ENCODE data around the gene PROP1. TPM values are rescaled to one million over a fixed set of nuclear protein-coding genes. Genes with fewer than 3 reads are reported as not detected.

PROP1 gene
- total RNA-seq, 3 donors from 2014 or later (not counting 1 experiment from before 2014, with no cell fraction given), result not detected

- no peaks in the 10 kb centered on the region for H3K4me1 Mint-ChIP-seq
- TF ChIP-seq CTCF (IDR thresholded peaks at IDR 0.05), result no peak
- H3K27ac ChIP-seq (ENCODE audit: low read length), result no peak overlapping the region
- H3K27me3 Mint-ChIP-seq (ENCODE audit: low read depth in 2 of 2), result no peaks in the 10 kb centered on the region
- 95% methylated on average over 12 of the region's 12 CpGs for WGBS (ENCODE audit: insufficient coverage)
- H3K27me3 ChIP-seq (ENCODE audit: control insufficient read depth, insufficient read depth, low read length), result no peaks in the 10 kb centered on the region
- no peaks in the 10 kb centered on the region for H3K36me3 ChIP-seq (ENCODE audit: control insufficient read depth, insufficient read depth, low read length)
- intact Hi-C loops (cut with micrococcal nuclease), result no loop called here
- no peaks in the 10 kb centered on the region for H3K9me3 Mint-ChIP-seq
- ATAC-seq (no peak), DNase-seq (no peak)
- no peaks in the 10 kb centered on the region for H3K9me3 ChIP-seq (ENCODE audit: control insufficient read depth, insufficient read depth, low read length)
- no peak overlapping the region for H3K4me3 Mint-ChIP-seq
- no peaks in the 10 kb centered on the region for H3K36me3 Mint-ChIP-seq
- no peaks in the 10 kb centered on the region for H3K4me1 ChIP-seq (ENCODE audit: control insufficient read depth, insufficient read depth, low read length)
- H3K4me3 ChIP-seq (ENCODE audit: low read length), result no peak overlapping the region
- no peak overlapping the region for H3K27ac Mint-ChIP-seq
These were observed 31.6 kb downstream of the PROP1 start for GRCh38 chr5:177964471-177964870.

DNA sequence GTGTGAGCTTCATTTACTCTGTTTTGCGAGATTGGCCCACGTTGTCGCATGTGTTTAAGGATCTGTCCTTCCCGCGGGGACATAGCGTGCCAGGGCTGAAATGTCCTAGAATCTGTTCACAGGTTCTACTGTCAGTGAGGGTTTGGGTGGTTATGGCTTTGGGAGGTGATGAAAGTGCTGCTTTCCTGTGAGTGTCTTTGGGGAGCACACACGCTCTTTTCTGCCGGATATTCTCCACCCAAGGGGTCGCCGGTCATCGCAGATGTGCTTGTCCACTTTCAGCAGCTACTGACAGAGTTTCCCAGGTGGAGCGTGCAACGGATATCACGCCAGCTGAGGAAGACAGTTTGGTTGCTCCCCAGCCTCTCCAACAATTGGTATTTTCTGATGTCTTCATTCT, 32.1 kb downstream of the PROP1 start:
- H3K4me1 Mint-ChIP-seq, result no peaks in the 10 kb centered on the region
- H3K27me3 Mint-ChIP-seq (ENCODE audit: low read depth in 2 of 2), result no peaks in the 10 kb centered on the region
- Histone ChIP-seq H3K36me3 (ENCODE audit: control insufficient read depth, insufficient read depth, low read length) (no peaks in the 10 kb centered on the region), H3K4me3 (ENCODE audit: low read length) (no peak overlapping the region), H3K27me3 (ENCODE audit: control insufficient read depth, insufficient read depth, low read length) (no peaks in the 10 kb centered on the region), H3K9me3 (ENCODE audit: control insufficient read depth, insufficient read depth, low read length) (no peaks in the 10 kb centered on the region), H3K27ac (ENCODE audit: low read length) (no peak overlapping the region), H3K4me1 (ENCODE audit: control insufficient read depth, insufficient read depth, low read length) (no peaks in the 10 kb centered on the region)
- H3K9me3 Mint-ChIP-seq, result no peaks in the 10 kb centered on the region
- no peak overlapping the region for H3K27ac Mint-ChIP-seq
- 91% methylated on average over 14 of the region's 14 CpGs for WGBS (ENCODE audit: insufficient coverage)
- no peak overlapping the region for H3K4me3 Mint-ChIP-seq
- TF ChIP-seq CTCF (IDR thresholded peaks at IDR 0.05), result no peak
- intact Hi-C loops (cut with micrococcal nuclease), result no loop called here
- ATAC-seq, result no peak
- H3K36me3 Mint-ChIP-seq, result no peaks in the 10 kb centered on the region
- DNase-seq, result no peak

GRCh38 chr5:177959315-177959714, 36.7 kb downstream of the PROP1 start:
- Histone ChIP-seq H3K4me3 (ENCODE audit: low read length) (no peak overlapping the region), H3K9me3 (ENCODE audit: control insufficient read depth, insufficient read depth, low read length) (no peaks in the 10 kb centered on the region), H3K27ac (ENCODE audit: low read length) (no peak overlapping the region), H3K27me3 (ENCODE audit: control insufficient read depth, insufficient read depth, low read length) (no peaks in the 10 kb centered on the region), H3K4me1 (ENCODE audit: control insufficient read depth, insufficient read depth, low read length) (no peaks in the 10 kb centered on the region), H3K36me3 (ENCODE audit: control insufficient read depth, insufficient read depth, low read length) (no peaks in the 10 kb centered on the region)
- no peak for TF ChIP-seq CTCF (IDR thresholded peaks at IDR 0.05)
- Mint-ChIP-seq H3K36me3 (no peaks in the 10 kb centered on the region), H3K4me3 (no peak overlapping the region), H3K27ac (no peak overlapping the region), H3K4me1 (no peaks in the 10 kb centered on the region), H3K9me3 (no peaks in the 10 kb centered on the region), H3K27me3 (ENCODE audit: low read depth in 2 of 2) (no peaks in the 10 kb centered on the region)
- intact Hi-C loops (cut with micrococcal nuclease), result no loop called here
- ATAC-seq (no peak), DNase-seq (no peak)
- WGBS (ENCODE audit: insufficient coverage), result 88% methylated on average over 9 of the region's 9 CpGs

- Mint-ChIP-seq H3K27ac (no peak overlapping the region), H3K36me3 (no peaks in the 10 kb centered on the region), H3K4me3 (no peak overlapping the region), H3K4me1 (no peaks in the 10 kb centered on the region), H3K27me3 (ENCODE audit: low read depth in 2 of 2) (no peaks in the 10 kb centered on the region), H3K9me3 (no peaks in the 10 kb centered on the region)
- Histone ChIP-seq H3K27ac (ENCODE audit: low read length) (no peak overlapping the region), H3K4me3 (ENCODE audit: low read length) (no peak overlapping the region), H3K4me1 (ENCODE audit: control insufficient read depth, insufficient read depth, low read length) (no peaks in the 10 kb centered on the region), H3K27me3 (ENCODE audit: control insufficient read depth, insufficient read depth, low read length) (no peaks in the 10 kb centered on the region), H3K36me3 (ENCODE audit: control insufficient read depth, insufficient read depth, low read length) (no peaks in the 10 kb centered on the region), H3K9me3 (ENCODE audit: control insufficient read depth, insufficient read depth, low read length) (no peaks in the 10 kb centered on the region)
- ATAC-seq (no peak), DNase-seq (no peak)
- intact Hi-C loops (cut with micrococcal nuclease), result no loop called here
- WGBS (ENCODE audit: insufficient coverage), result 89% methylated on average over 16 of the region's 17 CpGs
- TF ChIP-seq CTCF (IDR thresholded peaks at IDR 0.05), result no peak
These were observed 37.3 kb downstream of the PROP1 start for GRCh38 chr5:177958696-177959095.
